NCI-H146 (cell line): ENCODE results near the gene TBC1D19.
"Not testable (repeated sequence)": the region's sequence is repeated elsewhere in the genome, so short reads cannot be mapped to it uniquely, and the experiment has no call there.

Experiments used
- DNase-seq: peaks from one replicate; lab custom pipeline; 2025; lab: John Stamatoyannopoulos, UW

The TBC1D19 gene

GRCh38 chr4:26687728-26688127 lies 103.8 kb downstream of the TBC1D19 start:
- DNase-seq: no peak

- no peak for DNase-seq
Measured at GRCh38 chr4:26690506-26690905, 106.6 kb downstream of the TBC1D19 start.

- no peak for DNase-seq
Measured at GRCh38 chr4:26692014-26692726, 108.3 kb downstream of the TBC1D19 start.

GRCh38 chr4:26694131-26694530 lies 110.2 kb downstream of the TBC1D19 start:
- not testable (repeated sequence) for DNase-seq

- no peak for DNase-seq
Measured at GRCh38 chr4:26700110-26700509, 116.2 kb downstream of the TBC1D19 start.

GRCh38 chr4:26701095-26701494 lies 117.2 kb downstream of the TBC1D19 start:
- no peak for DNase-seq

GRCh38 chr4:26701786-26702227 lies 117.9 kb downstream of the TBC1D19 start:
- DNase-seq: no peak

GRCh38 chr4:26707342-26707741 lies 123.5 kb downstream of the TBC1D19 start:
- no peak for DNase-seq

GRCh38 chr4:26709246-26709645 lies 125.4 kb downstream of the TBC1D19 start:
- no peak for DNase-seq

GRCh38 chr4:26713563-26714151 lies 129.8 kb downstream of the TBC1D19 start:
- DNase-seq: no peak

GRCh38 chr4:26715636-26716242 lies 131.9 kb downstream of the TBC1D19 start:
- no peak for DNase-seq

GRCh38 chr4:26717332-26717731 lies 133.4 kb downstream of the TBC1D19 start:
- DNase-seq: no peak

- no peak for DNase-seq
Measured at GRCh38 chr4:26719954-26720552, 136.2 kb downstream of the TBC1D19 start.

GRCh38 chr4:26721685-26722084 lies 137.8 kb downstream of the TBC1D19 start:
- no peak for DNase-seq

- no peak for DNase-seq
Measured at GRCh38 chr4:26723216-26723615, 139.3 kb downstream of the TBC1D19 start.

GRCh38 chr4:26724534-26724933 lies 140.7 kb downstream of the TBC1D19 start:
- no peak for DNase-seq

GRCh38 chr4:26726655-26727387 lies 142.9 kb downstream of the TBC1D19 start:
- no peak for DNase-seq

- no peak for DNase-seq
Measured at GRCh38 chr4:26727844-26728243, 144.0 kb downstream of the TBC1D19 start.

GRCh38 chr4:26729027-26729426 lies 145.1 kb downstream of the TBC1D19 start:
- no peak for DNase-seq

GRCh38 chr4:26729547-26729946 lies 145.7 kb downstream of the TBC1D19 start:
- DNase-seq: no peak

GRCh38 chr4:26731351-26732035 lies 147.6 kb downstream of the TBC1D19 start:
- DNase-seq: no peak

- no peak for DNase-seq
Measured at GRCh38 chr4:26732356-26732755, 148.5 kb downstream of the TBC1D19 start.
